Measurements from ENCODE around the gene PITX1. TPM values are rescaled to one million over a fixed set of nuclear protein-coding genes. Genes with fewer than 3 reads are reported as not detected.
"Not testable (repeated sequence)": the region's sequence is repeated elsewhere in the genome, so short reads cannot be mapped to it uniquely, and the experiment has no call there.

The PITX1 gene
- total RNA-seq, 2 donors from 2014 or later = not detected

- no peak overlapping the region for H3K27ac Mint-ChIP-seq
- no peaks in the 10 kb centered on the region for H3K36me3 Mint-ChIP-seq
- no peaks in the 10 kb centered on the region for H3K9me3 Mint-ChIP-seq
- ATAC-seq = peak in 1 of 2 donors; percentile 10
- no peak for DNase-seq (ENCODE audit: low spot score)
- H3K4me1 Mint-ChIP-seq (ENCODE audit: low read depth in 2 of 2) = no peaks in the 10 kb centered on the region
- no peaks in the 10 kb centered on the region for H3K27me3 Mint-ChIP-seq
- H3K4me3 Mint-ChIP-seq = no peak overlapping the region
These were observed 22.5 kb downstream of the PITX1 start for GRCh38 chr5:135011355-135012032.

DNA sequence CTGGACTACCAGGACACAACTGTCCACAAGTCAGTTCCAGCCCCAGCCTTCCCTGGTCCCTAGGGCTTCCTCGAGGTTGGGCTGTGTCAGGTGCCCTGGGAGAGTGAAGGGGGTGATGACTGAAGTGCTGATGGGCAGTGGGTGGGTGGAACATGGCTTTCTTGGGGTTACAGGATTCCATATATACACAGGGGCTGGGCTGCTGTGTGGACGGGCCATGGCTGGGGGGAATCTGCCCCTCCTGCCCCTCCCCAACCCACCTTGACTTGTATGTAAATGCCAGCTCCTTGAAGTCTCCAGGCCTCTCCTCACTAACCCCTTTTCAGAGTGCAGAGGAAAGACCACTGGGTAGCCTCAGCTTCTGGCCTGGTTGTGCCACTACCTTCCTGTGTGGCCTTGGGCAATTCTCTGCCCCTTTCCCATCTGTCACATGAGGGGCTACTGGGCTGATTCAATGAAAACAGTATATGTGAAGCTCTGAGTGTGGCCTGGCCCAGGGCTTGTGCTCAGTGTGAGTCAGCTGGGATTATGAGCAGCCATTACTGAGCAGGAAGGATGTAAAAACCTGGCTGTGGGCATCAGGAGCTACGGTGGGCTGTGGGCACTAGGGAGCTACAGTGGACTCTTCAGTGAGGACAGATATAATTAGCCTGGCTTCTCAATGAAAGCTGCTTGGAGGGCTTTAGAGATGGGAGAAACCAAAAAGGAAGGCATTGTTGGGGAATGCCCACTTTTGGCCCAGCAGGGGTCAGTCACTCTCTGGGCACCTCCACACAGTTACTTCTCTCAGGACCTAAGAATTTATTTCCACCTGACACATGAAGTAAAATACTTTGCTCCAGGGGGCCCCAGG, 23.3 kb downstream of the PITX1 start:
- Mint-ChIP-seq H3K27me3 (no peaks in the 10 kb centered on the region), H3K4me1 (ENCODE audit: low read depth in 2 of 2) (no peaks in the 10 kb centered on the region), H3K4me3 (no peak overlapping the region), H3K9me3 (no peaks in the 10 kb centered on the region), H3K27ac (no peak overlapping the region), H3K36me3 (no peaks in the 10 kb centered on the region)
- no peak for ATAC-seq
- DNase-seq (ENCODE audit: low spot score) = no peak

- H3K36me3 Mint-ChIP-seq = no peaks in the 10 kb centered on the region
- no peak for DNase-seq (ENCODE audit: low spot score)
- H3K9me3 Mint-ChIP-seq = no peaks in the 10 kb centered on the region
- H3K4me1 Mint-ChIP-seq (ENCODE audit: low read depth in 2 of 2) = no peaks in the 10 kb centered on the region
- no peak overlapping the region for H3K4me3 Mint-ChIP-seq
- no peak for ATAC-seq
- no peaks in the 10 kb centered on the region for H3K27me3 Mint-ChIP-seq
- H3K27ac Mint-ChIP-seq = no peak overlapping the region
These were observed 24.1 kb downstream of the PITX1 start for GRCh38 chr5:135009736-135010501.

DNA sequence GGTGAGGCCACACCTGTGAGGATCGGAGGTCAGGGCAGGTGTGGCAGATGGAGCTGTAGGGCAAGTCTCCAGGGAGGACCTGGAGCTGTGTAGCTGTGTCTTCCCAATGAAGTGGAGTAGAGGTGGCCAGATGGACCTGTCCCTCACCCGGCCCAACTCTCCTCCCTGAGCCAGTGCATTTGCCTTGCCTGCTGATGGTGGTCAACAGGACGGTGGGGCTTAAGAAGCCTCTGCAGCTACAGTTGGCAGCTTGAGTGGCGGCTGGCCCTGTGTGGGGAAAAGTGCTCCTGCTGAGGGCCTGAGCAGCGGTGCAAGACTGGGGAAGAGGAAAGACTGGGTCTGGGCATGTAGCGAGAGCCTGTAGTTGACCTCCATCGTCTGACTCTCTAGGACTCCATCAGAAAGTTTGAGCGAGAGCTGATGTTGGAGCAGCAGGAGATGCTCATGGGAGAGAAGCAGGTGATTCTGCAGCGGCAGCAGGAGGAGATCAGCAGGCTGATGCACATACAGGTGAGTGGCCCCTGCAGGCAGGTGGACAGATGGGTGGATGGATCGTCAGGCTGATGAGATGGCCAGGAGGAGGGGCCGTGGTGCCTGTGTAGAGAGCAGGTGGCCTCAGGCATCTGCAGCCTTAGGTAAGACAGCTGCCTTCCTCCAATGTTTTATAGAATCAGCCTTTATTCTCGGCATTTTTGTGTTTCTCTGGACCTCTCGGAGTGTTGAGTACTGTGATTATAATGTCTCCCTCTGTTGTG, 24.9 kb downstream of the PITX1 start:
- H3K4me1 Mint-ChIP-seq (ENCODE audit: low read depth in 2 of 2) = no peaks in the 10 kb centered on the region
- H3K36me3 Mint-ChIP-seq = no peaks in the 10 kb centered on the region
- no peaks in the 10 kb centered on the region for H3K9me3 Mint-ChIP-seq
- no peaks in the 10 kb centered on the region for H3K27me3 Mint-ChIP-seq
- ATAC-seq = no peak
- no peak overlapping the region for H3K4me3 Mint-ChIP-seq
- no peak overlapping the region for H3K27ac Mint-ChIP-seq
- DNase-seq (ENCODE audit: low spot score) = no peak

DNA sequence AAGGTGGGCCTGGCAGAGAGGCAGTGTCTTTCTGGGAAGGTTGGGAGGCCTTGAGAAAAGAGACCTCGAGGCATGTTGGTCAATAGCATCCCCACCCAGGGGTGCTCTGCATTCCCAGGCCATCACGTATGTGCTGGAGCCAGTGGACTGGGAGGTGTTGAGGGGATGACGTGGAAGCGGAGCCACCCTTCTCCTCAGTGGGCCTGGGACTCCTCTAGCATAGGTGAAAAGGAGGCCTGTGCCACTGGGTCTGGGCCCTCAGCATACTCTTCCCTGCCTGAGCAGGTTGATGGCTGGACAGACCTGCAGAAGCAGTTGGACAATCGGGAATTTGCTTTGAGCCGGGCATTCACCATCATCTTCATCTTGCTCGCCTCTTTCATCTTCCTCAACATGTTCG, 25.5 kb downstream of the PITX1 start:
- H3K27me3 Mint-ChIP-seq = no peaks in the 10 kb centered on the region
- no peaks in the 10 kb centered on the region for H3K9me3 Mint-ChIP-seq

DNA sequence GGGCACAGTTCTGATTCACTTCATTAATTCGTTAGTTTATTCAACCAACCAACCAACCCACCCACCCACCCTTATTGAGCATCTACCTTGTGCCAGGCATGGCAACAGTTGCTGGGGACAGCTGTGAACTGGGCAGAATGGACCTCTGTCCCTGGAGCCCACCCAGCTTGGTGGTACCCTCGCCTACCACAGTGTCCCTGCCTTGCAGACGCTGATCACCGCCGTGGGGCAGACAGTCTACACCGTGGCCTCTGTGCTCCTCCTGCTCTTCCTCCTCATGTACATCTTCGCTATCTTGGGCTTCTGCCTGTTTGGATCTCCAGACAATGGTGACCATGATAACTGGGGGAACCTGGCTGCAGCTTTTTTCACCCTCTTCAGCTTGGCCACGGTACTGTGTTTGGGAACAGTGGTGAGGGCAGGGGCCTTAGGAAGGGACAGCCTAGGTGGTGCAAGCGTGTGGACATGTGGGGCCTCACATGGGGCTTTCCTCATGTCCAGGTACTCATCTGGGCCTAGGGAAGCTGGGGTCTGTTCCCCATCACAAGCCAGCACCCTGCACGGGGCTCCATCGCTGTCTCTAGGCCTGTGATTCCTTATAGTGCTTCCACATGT, 26.2 kb downstream of the PITX1 start:
- Mint-ChIP-seq H3K9me3 (no peaks in the 10 kb centered on the region), H3K4me3 (no peak overlapping the region), H3K4me1 (ENCODE audit: low read depth in 2 of 2) (no peaks in the 10 kb centered on the region), H3K27me3 (no peaks in the 10 kb centered on the region), H3K27ac (no peak overlapping the region), H3K36me3 (no peaks in the 10 kb centered on the region)
- no peak for ATAC-seq
- DNase-seq (ENCODE audit: low spot score) = no peak

More for the DNA sequence above, 25.5 kb downstream of the PITX1 start:
- H3K27ac Mint-ChIP-seq = no peak overlapping the region
- ATAC-seq (no peak), DNase-seq (ENCODE audit: low spot score) (no peak)
- H3K4me3 Mint-ChIP-seq = no peak overlapping the region
- H3K36me3 Mint-ChIP-seq = no peaks in the 10 kb centered on the region
- H3K4me1 Mint-ChIP-seq (ENCODE audit: low read depth in 2 of 2) = no peaks in the 10 kb centered on the region

DNA sequence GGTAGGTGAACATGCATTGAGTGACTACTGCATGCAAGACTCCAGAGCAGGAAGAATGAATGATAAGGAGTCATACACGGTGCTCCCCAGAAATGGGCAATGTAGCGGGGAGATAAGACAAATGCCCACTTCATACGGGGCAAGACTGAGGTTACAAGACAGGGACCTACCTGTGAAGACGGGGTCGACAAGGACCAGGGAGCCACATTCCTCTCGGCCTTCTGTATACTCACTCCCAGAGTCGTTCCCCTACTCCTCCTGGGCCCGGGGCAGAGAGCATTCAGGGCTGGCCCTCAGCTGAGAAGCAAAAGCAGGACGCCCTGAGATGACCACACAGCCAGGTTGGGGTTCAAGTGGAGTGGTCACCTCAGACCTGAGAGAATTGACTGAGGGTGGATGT, 26.7 kb downstream of the PITX1 start:
- DNase-seq (ENCODE audit: low spot score) (no peak), ATAC-seq (no peak)
- Mint-ChIP-seq H3K4me3 (no peak overlapping the region), H3K9me3 (no peaks in the 10 kb centered on the region), H3K4me1 (ENCODE audit: low read depth in 2 of 2) (no peaks in the 10 kb centered on the region), H3K27ac (no peak overlapping the region), H3K27me3 (peaks cover 0 to 5% of the 10 kb centered on the region in 2 donors), H3K36me3 (no peaks in the 10 kb centered on the region)

- ATAC-seq (peak in 1 of 2 donors; percentile 20), DNase-seq (ENCODE audit: low spot score) (no peak)
- Mint-ChIP-seq H3K36me3 (no peaks in the 10 kb centered on the region), H3K9me3 (no peaks in the 10 kb centered on the region), H3K4me3 (no peak overlapping the region), H3K4me1 (ENCODE audit: low read depth in 2 of 2) (no peaks in the 10 kb centered on the region), H3K27me3 (peaks cover under 1 to 7% of the 10 kb centered on the region in 2 donors), H3K27ac (no peak overlapping the region)
These were observed 29.0 kb downstream of the PITX1 start for GRCh38 chr5:135005076-135005475.

GRCh38 chr5:135004376-135004775, 29.7 kb downstream of the PITX1 start:
- H3K9me3 Mint-ChIP-seq = no peaks in the 10 kb centered on the region
- H3K36me3 Mint-ChIP-seq = no peaks in the 10 kb centered on the region
- H3K27ac Mint-ChIP-seq = no peak overlapping the region
- ATAC-seq (no peak), DNase-seq (ENCODE audit: low spot score) (no peak)
- peaks cover 2 to 7% of the 10 kb centered on the region in 2 donors for H3K27me3 Mint-ChIP-seq
- no peak overlapping the region for H3K4me3 Mint-ChIP-seq
- no peaks in the 10 kb centered on the region for H3K4me1 Mint-ChIP-seq (ENCODE audit: low read depth in 2 of 2)

DNA sequence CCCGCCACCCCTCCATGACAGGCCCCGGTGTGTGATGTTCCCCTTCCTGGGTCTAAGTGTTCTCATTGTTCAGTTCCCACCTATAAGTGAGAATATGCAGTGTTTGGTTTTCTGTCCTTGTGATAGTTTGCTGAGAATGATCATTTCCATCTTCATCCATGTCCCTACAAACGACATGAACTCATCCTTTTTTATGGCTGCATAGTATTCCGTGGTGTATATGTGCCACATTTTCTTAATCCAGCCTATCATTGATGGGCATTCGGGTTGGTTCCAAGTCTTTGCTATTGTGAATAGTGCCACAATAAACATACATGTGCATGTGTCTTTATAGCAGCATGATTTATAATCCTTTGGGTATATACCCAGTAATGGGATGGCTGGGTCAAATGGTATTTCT, 36.0 kb downstream of the PITX1 start:
- ATAC-seq, H3K4me3 Mint-ChIP-seq, H3K27me3 Mint-ChIP-seq: not testable (repeated sequence)

GRCh38 chr5:134997015-134997414, 37.0 kb downstream of the PITX1 start:
- Mint-ChIP-seq H3K27me3 (peaks cover 0 to 2% of the 10 kb centered on the region in 2 donors), H3K4me1 (ENCODE audit: low read depth in 2 of 2) (no peaks in the 10 kb centered on the region), H3K9me3 (no peaks in the 10 kb centered on the region), H3K36me3 (no peaks in the 10 kb centered on the region), H3K4me3 (no peak overlapping the region), H3K27ac (no peak overlapping the region)
- DNase-seq (ENCODE audit: low spot score) (no peak), ATAC-seq (peak in 1 of 2 donors; percentile 40)

More for the DNA sequence above, 36.0 kb downstream of the PITX1 start:
- H3K4me1 Mint-ChIP-seq (ENCODE audit: low read depth in 2 of 2); H3K9me3 Mint-ChIP-seq; H3K27ac Mint-ChIP-seq; H3K36me3 Mint-ChIP-seq; DNase-seq (ENCODE audit: low spot score): not testable (repeated sequence)

DNA sequence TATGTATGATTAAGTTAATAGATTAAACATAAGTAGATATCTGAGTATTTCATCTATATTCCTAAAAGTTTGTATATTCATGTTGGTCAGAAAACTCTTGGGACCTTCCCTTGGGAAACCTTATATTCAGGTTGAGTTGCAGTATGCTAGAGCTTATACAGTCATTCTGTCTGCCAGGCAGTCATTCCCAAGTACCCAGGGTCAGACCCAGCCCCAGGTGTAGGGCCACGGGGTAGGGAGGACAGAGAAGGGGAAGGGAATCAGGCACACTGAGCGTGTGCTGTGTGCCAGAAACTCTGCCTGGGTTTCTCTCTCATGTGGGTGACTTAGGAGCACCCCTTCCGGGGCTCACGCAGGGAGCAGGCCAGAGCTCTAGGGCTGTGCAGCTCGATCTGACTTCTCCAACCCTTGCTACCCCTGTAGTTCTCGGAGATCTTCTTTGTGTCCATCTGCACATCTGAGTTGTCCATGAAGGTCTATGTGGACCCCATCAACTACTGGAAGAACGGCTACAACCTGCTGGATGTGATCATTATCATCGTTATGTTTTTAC, 38.1 kb downstream of the PITX1 start:
- H3K4me3 Mint-ChIP-seq = no peak overlapping the region
- H3K9me3 Mint-ChIP-seq = no peaks in the 10 kb centered on the region
- no peak overlapping the region for H3K27ac Mint-ChIP-seq
- no peaks in the 10 kb centered on the region for H3K36me3 Mint-ChIP-seq
- H3K27me3 Mint-ChIP-seq = peaks cover 0 to 2% of the 10 kb centered on the region in 2 donors
- ATAC-seq (peak; percentile 24 to 62), DNase-seq (ENCODE audit: low spot score) (no peak)
- H3K4me1 Mint-ChIP-seq (ENCODE audit: low read depth in 2 of 2) = no peaks in the 10 kb centered on the region
